Stimulated activated CD4-positive, alpha-beta T cell treated with anti-CD3 and anti-CD28 coated beads, TNF-alpha, amount 100 ng/mL, for 24 hours (primary cell): Measurements from ENCODE around the gene NMRAL1.

ENCODE experiments used
- DNase-seq, 3 experiments: peaks; one replicate each; pipeline ENCODE4 v3.0.0-alpha.2; 2020; ENCODE audit warnings: low read depth in 3 of 3

NMRAL1 gene

GRCh38 chr16:4474192-4474961 is at the start of gene NMRAL1:
Gene NMRAL1, minus strand, starts transcription at chr16:4474625. Its CDS starts 493 bp downstream, at chr16:4474132.
- peak; percentile 70 to 93 (median 70) for DNase-seq

DNA sequence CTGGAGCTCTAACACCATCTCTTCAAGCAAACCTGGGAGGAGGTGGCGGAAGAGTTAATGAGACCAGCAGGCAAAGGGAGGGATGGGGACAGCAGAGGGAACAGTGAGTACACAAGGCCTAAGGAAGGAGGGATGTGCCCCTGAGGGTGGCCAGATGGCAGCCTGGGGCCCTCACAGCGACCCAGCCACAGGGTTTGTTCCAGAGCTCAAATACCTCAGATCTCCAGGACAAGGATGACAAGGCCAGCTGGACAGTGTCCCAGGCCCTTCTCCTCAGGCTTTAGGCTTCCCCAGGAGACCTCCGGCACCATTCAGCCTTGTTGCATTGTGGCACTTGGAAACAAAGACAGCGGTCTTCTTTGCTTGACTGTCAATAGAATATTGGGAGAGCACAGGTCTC is 49.3 kb upstream of the NMRAL1 start:
- no peak for DNase-seq

- no peak for DNase-seq
Measured at GRCh38 chr16:4522051-4522581, 47.7 kb upstream of the NMRAL1 start.

- DNase-seq, result no peak
Measured at GRCh38 chr16:4520913-4521312, 46.5 kb upstream of the NMRAL1 start.

DNA sequence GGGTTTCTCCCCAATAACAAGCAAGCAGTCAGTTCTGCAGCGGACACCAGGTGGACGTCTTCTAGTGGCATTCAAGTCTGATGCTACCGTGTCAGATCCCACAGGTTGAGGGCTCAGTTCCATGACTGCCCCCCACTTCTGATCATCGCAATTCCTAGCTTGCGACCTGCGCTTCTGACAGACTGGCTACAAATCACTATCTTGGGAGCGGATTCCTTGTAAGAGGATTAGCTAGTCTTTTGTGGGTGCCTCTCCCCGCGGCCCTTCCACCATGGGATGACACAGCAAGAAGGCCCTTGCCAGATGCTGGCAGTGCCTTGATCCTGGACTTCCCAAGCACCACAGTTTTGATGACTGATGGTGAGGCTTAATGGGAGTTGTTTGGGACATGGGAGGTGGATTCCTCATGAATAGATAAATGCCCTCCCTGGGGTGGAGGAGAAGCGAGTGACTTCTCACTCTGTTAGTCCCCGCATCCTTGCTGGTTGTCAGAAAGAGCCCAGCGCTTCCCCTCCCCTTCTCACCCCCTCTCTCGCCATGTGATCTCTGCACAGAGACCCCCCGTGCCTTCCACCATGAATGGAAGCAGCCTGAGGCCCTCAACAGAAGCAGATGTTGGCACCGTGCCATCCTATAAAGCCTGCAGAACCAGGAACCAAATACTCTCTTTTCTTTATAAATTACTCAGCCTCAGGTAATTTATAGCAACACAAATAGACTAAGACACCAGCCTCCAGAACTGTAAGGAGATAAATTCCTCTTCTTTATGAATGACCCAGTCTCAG is 45.0 kb upstream of the NMRAL1 start:
- DNase-seq, result no peak

DNA sequence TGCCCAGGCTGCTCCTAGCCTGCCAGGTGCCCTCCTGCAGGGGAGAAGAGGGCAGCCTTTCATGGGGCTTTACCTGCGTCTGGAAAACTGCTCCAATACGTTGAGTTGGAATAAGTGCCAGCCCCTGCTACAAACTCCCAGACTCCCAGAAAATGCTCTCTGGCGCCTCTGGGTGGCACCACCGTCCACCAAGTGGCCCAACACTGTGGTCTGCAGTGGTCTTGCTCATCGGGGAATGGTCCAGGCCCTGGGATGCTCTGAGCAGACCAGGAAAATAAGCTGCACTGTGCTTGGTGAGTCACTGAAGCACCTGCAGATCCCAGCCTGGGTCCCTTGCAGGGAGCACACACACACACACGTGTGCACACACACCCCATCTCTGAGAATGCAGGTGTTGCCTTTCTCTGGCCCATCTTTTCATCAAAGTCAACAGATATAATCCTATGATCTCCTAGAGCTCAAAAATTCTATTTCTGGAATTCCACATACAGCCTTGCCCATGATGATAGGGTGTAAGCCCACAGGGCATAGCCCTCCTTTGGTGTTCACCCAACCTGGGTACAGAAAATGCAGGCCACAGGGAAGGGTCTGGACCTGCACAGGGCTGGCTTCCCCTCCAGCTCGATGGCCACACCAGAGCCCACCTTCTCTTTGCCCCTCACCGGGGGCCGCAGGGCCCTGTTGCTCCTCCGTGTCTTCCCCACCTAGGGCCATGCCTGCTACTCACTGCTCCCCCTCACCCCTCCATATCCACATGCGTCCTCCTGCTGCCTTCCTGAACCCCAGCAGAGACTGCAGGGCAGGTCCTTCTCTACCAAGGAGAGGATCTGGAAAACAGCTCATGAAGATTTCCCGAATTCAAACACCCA is 43.6 kb upstream of the NMRAL1 start:
- DNase-seq, result no peak

DNA sequence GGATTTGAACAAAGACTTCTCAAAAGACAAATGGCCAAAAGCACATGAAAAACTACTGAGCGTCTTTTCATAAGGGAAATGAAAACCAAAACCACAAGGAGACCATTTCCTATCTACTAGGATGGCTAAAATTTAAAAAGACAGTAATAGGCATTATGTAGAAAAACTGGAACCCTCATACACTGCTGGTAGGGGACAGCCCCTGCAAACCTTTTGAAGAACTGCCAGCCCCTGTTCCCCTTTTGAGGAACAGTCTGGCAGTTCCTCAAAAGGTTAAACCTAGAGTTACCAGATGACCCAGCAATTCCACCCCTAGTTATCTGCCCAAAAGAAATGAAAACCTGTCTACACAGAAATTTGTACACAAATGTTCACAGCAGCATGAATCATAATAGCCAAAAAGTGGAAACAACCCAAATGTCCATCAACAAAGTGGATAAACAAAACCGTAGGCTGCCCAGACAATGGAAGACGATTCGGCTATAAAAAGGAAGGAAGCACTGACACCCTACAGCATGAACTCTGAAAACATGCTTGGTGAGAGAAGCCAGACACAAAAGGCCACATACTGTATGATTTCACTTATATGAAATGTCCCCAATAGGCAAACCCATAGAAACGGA is 41.3 kb upstream of the NMRAL1 start:
- no peak for DNase-seq

DNA sequence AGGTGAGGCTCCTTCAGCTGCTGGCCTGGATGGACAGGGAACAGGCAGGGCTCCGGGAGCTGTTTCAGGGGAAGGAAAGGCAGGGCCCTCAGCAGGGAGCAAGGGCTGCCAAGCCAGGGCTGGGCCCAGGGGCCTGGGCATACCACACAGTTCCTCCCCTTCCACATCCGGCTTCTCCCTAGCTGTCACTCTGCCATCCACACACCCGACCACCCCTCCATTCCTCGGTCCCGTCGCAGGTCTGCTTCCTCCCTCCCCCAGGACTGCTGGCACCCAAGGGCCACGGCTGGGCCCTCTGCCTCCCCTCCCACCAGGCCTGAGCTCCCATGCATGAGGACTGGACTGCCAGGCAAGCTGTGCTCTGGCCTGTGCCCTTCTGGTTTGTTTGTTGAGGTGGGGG is 40.2 kb upstream of the NMRAL1 start:
- no peak for DNase-seq

GRCh38 chr16:4513881-4514280 is 39.5 kb upstream of the NMRAL1 start:
- no peak for DNase-seq

DNA sequence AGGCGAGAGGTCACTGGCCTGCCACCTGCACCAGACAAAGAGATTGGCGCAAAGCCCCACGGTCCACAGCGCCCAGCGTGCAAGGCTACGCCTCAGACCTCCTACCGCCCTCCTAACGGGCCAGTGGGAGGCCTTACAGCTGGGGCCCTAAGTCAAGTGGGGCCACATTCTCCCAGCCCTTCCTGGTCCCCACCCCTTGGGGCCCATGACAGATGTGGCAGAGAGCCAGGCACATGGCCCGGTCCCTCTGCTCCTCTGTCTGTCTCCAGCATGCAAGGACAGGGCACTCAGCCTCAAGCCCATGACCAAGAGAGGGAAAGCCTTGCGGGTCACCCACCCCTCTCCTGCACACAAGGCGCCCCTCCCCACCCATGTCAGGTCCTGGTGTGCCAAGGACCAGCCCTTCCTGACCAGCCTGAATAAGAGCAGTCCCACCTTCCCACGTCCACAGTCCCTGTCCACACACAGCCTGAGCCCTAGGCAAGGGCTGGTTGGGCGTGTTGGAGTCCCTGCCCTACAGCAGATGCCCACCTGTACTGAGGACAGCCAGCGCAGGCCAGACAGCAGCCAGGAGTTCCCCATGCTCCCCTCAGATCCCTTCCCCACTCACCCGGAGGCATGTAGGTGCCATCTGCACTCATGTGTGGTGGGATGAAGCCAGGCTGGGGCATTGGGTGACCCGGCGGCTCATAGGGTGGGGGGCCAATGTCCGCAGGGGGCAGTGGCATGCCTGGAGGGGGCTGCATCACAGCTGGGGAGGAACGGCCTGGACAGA is 38.8 kb upstream of the NMRAL1 start:
- DNase-seq, result no peak

DNA sequence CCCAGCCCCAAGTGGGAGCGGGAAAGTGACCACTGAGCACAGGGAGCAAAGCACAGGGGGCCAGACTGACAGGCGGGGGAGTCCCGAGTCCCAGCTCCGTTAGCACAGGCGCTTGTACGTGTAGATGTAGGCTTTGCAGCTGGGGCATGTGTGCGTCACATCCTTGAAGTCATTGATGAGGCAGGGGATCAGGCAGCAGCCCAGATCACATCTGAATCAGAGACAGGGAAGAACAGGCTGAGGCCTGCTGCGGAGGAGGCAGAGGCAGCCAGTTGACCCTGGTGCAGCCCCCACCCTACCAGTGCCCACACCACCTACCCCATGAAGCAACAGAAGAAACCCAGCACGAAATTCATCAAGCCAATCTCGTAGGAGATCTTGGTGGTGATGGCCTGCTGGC is 38.0 kb upstream of the NMRAL1 start:
- DNase-seq, result no peak

- DNase-seq, result no peak
Measured at GRCh38 chr16:4511441-4512082, 37.1 kb upstream of the NMRAL1 start.

GRCh38 chr16:4510747-4511426 is 36.5 kb upstream of the NMRAL1 start:
- no peak for DNase-seq

DNA sequence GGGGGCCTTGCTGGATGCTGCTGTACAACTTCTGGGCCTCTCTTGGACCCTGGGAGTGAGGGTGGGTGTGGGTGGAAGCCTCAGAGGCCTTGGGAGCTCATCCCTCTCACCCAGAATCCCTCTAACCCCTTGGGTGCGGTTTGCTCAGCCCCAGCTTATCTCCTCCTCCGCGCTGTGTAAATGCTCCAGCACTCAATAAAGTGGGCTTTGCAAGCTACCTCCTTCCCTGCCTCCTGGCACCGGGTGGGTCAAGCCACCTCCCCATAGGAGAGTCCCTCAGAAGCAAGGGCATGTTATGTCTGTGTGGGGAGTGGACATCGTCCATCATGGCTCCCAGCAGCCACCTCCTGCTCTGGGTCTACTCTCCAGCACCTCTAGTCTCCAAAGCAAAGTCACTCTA is 35.7 kb upstream of the NMRAL1 start:
- DNase-seq, result no peak

GRCh38 chr16:4509420-4509819 is 35.0 kb upstream of the NMRAL1 start:
- DNase-seq, result no peak

DNA sequence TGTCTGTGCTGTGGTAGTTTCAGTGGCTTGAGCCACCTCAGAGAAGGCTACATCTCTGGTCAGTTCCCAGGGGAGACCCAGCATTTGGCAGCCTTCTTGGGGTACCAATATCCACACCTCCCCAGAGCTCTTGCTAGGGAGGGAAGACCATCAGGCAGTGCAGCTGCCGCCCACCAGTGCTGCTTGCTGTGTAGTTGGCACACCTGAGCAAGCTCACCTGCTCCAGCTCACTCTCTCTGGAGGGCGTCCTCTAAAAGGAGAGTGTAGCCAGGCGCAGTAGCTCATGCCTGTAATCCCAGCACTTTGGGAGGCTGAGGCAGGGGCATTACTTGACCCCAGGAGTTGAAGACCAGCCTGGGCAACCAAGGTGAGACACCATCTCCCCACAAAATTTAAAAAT is 34.4 kb upstream of the NMRAL1 start:
- no peak for DNase-seq

DNA sequence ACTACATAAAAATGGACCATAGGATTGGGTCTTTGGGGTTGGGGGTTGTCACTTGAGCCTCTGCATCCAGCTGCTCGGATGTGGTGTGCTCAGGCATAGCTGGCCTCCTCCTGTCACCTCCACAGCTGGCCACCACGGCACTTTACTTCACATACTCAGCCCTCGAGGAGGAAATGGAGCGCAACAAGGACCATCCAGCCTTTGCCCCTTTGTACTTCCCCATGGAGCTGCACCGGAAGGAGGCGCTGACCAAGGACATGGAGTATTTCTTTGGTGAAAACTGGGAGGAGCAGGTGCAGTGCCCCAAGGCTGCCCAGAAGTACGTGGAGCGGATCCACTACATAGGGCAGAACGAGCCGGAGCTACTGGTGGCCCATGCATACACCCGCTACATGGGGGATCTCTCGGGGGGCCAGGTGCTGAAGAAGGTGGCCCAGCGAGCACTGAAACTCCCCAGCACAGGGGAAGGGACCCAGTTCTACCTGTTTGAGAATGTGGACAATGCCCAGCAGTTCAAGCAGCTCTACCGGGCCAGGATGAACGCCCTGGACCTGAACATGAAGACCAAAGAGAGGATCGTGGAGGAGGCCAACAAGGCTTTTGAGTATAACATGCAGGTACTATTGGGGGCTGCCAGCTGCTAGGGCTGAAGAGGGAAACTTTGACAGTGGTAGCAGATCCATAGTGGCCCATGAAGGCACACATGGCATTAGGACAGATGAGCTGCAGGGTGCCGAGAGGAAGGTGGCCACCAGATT is 33.3 kb upstream of the NMRAL1 start:
- DNase-seq, result no peak

DNA sequence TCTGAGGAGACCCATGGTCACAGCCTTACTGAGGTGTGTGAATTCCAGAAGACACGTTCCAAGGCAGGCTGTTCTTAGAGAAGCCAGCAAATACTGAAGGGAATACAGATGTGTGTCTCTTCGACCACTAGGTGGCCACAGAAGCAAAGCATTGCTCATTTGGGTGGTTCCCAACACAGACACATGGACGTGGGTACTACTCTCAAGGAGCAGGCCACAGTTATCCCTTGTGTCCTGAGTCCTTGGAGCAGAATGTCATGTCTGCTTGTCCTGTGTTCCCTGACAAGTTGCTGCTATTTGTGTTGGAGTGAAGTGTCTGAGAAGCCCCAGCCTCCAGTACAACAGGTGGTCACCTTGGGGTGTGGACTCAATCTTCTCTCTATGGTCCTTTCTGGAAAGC is 32.0 kb upstream of the NMRAL1 start:
- DNase-seq, result peak; percentile 24 to 42 (median 38)
